Measurements from ENCODE around the gene ERO1A.

The ERO1A gene

DNA sequence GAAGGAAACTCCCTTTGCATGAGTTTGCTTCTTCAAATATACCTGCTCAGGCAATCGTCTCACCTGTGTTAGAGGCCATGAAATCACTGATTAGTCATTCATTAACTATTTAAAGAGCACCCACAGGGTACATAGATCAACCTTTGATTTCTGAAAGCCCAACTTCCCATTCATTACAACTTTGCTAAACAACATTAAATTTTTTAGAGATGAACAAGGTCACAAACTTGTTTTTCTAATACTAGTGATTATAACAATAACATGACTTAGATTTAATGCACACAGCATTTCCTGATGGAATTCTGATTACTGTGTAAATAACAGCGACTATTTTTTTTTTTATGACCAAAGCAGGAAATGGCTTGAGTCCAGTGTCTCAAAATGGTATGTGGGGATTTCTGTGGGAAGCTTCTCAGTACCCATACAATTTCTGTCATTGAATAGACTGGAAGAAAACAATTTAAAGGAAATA is 5.4 kb upstream of the ERO1A start:
- no peak for DNase-seq (ENCODE audit: low spot score)

DNA sequence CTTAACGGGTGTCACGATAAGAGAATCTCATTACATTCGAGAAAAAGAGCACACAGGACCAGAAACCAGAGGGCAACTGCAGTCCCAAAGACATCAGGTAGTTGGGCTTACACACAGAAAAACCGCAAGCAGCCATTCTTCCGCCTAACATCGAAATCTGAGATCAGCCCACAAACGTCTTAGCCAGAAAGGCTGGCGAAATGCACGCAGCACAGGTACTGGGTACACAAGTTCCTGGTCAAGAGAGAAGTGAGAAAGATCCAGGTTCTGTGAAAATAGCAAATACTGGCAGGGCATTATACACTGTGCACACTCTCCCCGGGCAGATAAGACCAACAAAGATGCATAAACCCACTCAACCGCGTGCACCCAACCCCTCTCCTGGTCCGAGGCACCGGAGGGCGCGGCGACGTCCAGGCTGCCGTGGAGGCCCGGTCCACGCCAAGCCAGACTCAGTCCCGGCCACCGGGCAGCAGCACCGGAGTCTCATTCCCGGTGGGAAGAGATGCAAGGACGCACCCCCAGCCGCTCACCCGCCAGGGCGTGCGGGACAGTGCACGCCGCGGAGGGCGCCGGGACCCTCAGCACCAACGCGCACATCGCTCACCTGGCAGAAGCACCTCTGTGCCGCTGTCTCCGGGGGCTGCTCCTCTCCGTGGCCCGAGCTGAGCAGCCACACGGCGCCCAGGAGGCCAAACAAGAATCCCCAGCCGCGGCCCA is 437 bp downstream of the ERO1A start:
- peak; percentile 20 for DNase-seq (ENCODE audit: low spot score)

DNA sequence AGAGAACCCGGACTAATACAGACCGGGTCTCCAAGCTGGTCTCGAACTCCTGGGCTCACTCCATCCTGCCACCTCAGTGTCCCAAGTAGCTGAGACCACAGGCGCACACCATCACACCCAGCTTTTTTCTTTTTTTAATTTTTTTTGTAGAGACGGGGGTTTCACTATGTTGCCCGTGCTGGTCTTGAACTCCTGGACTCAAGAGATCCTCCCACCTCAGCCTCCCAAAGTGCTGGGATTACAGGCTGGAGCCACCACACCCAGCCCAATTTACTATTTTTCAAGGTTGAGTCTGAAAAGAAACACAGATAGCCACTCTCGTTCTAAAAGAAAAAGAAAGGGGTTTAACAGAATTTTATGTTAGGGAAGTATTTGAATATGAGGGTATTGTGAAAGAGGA is 1.8 kb downstream of the ERO1A start:
- DNase-seq (ENCODE audit: low spot score), result no peak

DNA sequence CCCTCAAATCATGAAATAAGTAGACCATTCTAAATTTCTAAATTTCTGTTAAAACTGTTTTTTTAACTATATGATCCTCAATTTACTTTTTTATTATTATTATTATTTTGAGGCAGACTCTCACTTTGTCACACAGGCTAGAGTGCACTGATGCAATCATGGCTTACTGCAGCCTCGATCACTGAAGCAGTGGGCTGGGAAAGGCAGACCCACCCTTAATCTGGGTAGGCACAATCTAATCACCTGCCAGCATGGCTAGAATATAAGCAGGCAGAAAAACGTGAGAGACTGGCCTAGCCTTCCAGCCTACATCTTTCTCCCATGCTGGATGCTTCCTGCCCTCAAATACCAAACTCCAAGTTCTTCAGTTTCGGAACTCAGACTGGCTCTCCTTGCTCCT is 2.3 kb downstream of the ERO1A start:
- DNase-seq (ENCODE audit: low spot score), result no peak

DNA sequence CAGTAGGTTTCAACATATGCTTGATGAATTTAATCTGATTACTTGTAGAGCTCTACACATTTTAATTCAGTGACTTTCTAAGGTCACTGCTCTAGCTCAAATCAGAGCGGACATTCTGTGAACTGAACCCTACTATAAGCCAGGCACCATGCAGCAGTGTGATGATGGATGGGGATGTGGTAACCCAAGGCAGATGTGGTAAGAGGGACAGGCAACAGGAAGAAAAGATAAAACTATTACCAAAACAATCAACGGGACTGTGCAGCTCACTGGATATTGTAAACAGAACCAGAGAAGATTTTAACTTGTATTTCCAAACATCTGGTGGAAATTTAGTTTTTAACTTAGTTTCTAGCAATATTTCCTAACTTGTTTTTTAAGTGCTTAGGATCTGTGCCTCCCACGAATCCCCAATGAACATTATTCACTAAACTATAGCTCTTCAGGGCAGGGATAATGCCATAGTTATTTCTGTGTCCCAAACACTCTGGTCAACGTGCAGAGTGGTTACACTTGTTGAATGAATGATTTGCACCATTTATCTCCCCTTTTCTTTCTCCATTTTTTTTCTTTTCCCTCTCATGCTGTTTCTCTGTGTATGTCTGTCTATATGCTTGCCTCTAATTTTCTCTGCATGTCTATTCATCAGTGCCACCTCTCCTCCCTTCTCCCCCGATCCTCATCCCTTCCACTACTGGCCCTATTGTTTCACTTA is 3.0 kb downstream of the ERO1A start:
- DNase-seq (ENCODE audit: low spot score), result no peak

DNA sequence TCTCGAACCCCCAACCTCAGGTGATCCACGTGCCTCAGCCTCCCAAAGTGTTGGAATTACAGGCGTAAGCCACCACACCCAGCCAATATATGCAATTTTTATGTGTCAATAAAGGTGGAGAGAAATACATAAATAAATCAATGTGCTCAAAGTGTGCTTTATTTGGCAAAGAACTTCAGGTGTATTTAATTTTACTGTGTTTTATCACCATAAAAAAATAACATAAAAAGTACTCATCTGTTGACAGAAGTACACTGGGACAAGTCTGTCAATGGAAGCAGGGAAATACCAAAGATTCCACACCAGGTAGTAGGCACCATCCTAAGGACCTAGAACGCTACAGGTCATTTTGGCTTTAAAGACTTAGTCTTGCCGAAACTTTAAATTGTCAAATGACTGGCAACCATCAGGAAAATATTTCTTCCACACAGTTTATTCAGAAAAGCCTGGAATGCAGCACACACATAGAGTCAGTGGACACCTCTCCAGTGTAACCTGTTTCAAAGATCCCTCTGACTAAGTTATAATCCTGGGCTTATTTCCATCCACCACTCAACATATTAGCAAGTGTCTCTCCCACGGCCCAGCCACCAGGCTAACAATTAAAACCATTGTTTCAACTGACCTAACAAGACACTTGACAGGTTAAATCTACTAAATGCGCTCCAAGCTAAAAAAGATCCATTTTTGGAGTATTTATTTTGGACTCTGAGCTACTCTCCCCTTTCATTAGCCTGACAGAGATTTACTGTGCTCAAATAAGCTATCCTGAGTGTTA is 4.2 kb downstream of the ERO1A start:
- no peak for DNase-seq (ENCODE audit: low spot score)

DNA sequence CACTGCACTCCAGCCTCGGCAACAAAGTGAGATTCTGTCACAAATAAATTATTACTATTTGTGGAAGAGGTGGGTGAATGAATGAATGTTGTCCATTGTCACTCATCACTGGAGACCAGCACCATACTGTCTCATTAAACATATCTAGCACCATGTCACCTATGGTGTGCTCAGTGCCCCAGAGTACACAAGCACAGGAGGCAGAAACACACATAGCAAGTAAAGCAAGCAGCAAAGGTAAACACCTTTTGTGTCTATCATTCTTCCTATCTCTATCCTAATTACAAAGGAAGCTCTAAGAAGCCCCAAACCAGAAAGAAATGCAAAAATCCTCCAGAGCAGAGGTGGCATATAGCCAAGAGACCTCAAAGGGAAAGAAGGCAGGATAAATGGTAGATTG is 9.2 kb downstream of the ERO1A start:
- DNase-seq (ENCODE audit: low spot score), result no peak

DNA sequence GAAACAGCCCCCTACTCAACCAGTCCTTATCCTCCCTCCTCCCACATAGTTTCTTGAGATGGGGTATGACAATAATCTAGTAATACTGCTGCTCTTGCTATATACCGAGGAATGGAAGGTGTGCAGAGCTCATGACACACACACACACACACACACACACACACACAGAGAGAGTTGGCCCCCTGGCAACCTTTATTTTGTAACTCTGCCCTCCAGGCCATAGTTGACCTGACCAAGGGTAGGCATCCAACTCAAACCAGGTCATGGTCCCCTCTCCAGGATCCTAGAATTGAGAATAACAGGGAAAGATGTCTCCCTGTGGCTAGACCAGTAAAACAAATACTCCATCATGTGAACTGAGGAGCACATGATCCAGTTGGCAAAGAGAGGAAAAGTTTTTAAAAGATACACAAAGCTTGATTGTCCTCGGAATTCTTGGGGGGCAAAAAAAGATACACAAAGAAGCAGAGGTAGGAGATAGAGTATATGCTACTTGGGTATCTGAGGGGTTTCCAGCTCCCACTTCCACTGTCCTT is 11.3 kb downstream of the ERO1A start:
- no peak for DNase-seq (ENCODE audit: low spot score)

DNA sequence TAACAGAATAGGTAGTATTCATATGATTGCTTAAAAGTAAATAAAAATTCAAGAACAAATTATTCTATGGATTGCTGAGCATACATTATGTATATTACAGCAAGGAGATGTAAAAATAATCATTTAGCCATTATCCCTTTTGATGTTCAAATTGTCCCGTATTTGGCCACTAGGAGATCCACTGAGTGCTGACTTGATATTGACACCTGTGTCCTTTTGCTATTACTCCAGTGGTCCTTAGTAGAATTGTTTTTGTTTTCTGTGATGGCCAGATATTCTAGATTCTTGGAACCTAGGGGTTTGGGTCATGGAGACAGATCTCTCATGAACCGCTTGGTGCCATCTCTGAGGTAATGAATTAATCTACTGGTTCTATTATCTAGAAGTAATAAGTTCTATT is 16.8 kb downstream of the ERO1A start:
- DNase-seq (ENCODE audit: low spot score), result no peak

DNA sequence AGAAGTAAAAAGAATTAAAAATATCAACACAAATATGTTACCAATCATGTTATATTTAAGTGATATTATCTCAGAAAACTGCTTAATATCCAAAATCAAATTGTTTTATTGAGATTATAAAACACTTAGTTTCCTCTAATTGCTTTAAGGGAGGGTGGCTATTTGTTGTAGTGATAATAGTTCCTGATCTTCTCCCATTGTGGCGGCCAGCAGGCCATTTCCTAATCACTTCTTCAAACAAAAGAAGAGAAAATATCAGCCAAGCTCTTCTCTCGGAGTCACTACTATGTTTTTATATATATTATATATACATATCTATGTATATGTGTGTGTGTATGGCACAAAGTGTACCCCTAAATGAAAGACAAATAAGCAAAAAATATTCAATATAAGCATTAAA is 31.5 kb downstream of the ERO1A start:
- no peak for DNase-seq (ENCODE audit: low spot score)

DNA sequence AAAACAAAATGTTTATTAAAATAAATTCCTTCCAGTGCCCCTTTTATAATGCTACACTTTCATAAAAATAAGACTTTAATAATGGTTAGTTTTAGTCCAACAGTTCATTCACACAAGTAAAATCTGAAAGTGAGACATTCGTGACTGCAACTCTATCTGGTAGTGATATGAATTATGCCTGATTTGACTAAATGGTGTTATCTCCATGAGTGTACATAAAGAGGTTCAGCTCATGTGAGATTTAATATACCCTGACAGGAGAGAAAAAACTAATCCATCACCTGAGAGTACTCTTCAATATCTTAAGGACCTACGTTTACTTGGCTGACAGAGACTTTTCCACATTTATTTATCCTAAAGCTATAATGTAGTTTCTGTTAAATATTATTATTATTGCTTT is 34.0 kb downstream of the ERO1A start:
- DNase-seq (ENCODE audit: low spot score), result no peak

DNA sequence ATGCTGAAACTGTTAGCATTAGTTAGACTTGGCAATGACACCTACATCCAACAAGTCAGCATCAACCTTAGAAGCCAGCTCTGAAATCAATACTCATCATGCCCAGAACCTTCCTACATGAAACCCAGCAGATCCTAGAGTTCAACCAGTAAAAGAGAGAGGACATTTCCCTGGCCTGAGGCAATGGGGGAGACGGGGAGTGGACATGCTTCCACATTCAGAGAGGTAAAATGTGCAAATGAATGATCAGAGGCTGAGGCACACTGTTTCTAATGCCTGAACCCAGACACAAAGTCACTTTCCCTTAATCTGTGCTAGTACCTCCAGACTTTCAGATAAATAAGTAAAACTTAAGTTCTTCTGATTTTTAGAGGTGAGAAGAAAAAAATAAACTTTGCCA is 34.5 kb downstream of the ERO1A start:
- no peak for DNase-seq (ENCODE audit: low spot score)

DNA sequence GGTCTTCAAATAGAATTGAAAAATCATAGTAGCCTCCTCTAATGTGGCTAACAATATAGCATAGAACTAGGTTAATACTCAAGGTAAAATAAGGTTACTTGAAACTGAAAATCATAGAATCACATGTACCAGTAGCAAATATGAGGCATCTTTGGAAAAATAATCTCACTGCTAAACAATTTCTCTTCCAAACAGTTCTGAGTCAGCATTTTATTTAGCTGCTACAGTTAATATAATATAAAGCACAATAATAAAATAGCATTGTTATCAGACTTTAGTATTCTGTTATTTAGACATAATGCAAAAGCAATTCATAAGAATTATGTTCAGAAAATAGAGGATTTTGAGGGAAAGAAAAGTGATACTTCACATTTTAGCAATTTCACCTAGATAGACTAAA is 35.0 kb downstream of the ERO1A start:
- DNase-seq (ENCODE audit: low spot score), result no peak

DNA sequence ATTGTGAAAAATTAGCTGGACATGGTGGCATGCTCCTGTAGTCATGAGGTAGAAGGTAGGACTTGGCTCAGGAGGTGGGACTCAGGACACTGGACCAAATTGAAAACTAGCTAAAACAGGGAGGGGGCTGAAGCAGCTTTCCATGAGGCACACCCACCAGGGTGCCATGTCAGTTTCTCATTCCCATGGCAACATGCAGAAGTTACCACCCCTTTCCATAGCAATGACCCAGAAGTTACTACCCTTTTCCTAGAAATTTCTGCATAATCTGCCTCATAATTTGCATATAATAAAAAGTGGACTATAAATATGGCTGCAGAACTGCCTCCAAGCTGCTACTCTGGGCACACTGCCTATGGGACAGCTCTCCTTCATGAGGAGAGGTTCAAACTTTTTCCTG is 38.5 kb downstream of the ERO1A start:
- no peak for DNase-seq (ENCODE audit: low spot score)

DNA sequence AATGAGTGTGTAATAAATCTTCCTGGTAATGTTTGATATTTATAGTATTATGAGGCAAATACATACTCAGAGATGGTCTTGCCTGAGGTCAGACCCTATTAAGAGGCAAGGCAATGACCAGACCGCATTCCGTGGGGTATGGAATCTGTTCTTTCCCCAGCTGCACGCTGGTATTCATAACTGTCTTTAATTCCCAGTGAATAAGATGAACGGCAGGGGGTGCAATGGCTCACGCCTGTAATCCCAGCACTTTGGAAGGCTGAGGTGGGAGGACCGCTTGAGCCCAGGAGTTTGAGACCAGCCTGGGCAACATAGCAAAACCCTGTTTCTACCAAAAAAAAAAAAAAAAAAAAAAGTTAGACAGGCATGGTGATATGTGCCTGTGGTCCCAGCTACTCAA is 44.6 kb downstream of the ERO1A start:
- no peak for DNase-seq (ENCODE audit: low spot score)

DNA sequence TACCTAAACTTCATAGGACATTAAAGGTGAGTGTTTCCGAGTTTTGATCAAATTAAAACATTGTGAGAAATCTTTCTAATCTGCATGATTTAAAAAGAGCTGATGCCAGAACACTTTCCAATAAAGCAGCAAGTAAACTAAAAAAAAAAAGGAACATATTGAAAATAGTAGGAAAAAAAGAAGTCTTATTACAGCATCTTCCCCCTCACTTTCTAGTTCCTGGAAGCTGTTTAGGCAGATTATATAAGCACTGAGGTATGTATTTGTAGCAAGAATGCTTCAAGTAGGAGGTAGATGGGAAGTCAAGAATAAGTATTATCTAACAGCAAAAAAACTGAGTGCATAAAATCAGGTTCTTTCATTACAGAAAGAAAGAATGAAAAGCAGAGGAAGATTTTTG is 45.8 kb downstream of the ERO1A start:
- peak; percentile 41 for DNase-seq (ENCODE audit: low spot score)

DNA sequence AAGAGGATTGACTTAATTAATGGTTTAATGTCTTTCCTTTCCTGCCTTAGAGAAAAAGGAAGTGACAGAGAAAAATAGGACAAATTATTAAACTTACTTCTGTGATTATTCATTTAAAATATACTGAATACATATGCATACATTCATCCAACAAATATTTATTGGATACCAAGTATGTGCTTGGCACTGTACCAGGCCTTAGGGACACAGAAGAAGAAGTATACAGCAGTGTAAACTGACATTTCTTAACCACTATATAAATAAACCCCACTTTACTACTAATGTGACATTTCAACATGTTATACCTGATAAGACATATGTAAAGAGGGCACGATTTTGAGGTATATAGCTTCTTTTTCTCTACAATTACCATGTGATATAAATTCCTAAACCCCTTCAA is 53.6 kb downstream of the ERO1A start:
- no peak for DNase-seq (ENCODE audit: low spot score)

DNA sequence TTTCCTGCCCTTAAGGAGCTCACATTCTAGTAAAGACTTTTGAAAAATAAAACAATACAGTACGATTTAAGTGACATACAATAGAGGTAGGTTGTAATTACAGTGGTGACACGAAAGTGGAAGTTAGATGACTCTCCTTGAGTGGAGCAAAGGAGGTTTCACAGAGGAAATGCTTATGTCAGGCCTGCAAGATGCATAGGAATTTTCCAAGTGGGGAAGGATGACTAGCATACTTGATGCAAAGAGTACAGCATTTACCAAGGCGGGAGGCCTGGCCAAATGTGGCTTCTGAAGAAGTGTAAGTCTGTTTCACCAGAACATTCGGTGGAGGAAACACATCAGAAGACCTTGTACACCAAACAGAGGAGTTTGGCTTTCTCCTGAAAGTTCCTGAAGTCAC is 55.2 kb downstream of the ERO1A start:
- no peak for DNase-seq (ENCODE audit: low spot score)

DNA sequence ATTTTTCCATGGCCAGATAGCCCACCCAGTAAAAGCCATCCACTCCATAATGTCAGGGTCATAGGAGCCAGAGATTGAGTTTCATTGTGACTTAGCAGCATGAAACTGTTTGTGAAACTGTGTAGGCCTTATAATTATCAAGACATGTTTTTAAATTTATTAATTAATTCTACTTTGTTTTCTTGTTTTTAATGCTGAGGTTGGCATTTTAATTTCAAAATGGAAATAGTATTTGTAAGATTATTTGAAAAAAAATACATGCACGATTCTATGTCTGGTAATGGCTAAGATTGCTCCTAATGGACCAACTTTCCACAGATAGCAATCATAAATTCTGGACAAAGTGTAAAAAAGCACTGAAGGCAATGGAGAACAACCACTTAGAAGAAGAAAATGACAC is 75.7 kb downstream of the ERO1A start:
- DNase-seq (ENCODE audit: low spot score), result no peak

DNA sequence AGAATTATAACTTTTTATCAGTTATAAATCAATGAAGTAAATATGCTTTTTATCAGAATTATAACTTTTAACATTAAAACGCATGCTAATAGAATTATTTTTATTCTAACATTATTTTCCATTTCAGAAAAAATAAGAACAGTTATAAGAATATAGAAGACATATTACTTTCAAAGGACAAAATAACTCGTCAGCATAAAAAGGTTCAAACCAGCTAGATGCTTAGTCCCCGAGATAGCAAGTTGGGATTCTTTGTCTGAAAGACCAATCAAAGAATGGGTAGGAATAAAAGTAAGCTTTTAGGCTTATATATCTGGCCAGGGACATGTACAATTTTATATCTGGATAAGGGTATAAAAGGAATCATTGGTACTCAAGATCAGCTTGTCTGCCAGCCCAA is 76.8 kb downstream of the ERO1A start:
- DNase-seq (ENCODE audit: low spot score), result no peak

DNA sequence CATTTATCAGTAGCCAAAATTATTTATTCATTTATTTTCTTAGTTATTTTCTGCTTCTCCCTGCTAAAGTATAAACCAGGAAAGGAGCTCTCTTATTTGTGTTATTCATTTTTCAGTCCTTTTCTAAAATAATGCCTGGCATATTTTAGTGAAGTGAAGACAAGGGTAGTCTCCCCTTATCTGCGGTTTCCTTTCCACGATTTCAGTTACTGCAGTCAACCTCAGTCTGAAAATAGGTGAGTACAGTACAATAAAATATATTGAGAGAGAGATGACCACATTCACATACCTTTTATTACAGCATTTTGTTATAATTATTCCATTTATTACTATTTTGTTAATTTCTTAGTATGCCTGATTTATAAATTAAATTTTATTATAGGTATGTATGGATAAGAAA is 85.2 kb downstream of the ERO1A start:
- no peak for DNase-seq (ENCODE audit: low spot score)

DNA sequence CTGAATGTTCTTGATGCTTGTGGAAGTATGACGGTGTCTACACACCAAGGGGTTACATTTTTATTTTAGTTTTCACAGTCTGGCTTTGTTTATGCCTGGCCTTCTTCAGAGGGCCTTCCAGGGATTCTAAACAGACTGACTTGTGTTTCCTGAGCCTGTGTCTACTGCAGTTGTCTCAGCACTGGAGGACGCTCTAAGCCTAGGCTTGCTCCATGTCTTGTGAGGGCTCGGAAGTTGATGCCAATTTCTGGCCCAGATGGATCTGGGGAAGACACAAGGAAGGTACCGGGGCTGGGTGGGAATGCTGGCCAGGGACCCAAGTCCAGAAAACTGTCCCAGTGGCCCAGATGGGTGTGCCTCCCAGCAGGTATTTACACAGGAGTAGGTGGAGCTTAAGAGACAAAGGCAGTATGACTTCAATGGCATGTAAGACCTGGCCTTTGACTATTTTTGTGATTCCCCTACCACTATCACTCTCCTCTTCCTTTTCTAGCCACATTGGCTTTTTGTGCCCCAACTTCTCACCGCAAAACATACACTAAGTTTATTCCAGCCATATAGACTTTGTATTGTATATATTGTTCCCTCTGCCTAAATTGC is 85.8 kb downstream of the ERO1A start:
- DNase-seq (ENCODE audit: low spot score), result no peak

All from putamen (tissue), 1 donor.